ENCODE results near the gene MFN1.

DNA sequence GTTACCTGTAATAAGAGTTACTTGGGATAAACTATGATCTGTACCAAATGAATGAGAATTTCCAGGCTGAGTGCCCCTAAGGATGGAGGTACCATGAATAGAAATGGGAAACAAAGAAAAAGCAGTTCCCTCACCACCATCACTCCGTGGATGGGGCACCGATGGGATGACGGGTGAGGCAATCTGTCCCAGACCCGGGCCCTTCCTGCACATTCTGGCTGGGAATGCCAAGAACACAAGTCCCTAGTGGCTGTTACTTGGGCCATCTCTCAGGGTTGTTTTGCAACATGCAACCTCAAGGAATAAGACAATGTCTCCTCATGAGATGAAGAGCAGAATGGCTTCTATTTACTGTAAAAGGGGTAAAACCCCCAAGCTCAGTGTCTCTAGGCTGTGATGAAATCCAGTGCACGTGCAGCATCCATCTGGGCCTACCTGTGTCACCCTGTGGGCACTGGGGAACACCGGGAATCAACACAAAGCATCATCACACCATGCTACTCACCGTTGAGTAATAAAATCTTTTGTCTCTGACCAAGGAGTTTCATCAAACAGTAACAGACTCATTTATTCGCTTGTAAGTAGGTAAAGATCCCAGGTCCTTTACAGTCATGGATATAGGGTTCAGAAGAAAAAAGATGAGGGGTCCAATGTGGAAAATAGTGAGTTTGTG lies 81.5 kb downstream of the MFN1 start:
- TF ChIP-seq, protein P1, sequence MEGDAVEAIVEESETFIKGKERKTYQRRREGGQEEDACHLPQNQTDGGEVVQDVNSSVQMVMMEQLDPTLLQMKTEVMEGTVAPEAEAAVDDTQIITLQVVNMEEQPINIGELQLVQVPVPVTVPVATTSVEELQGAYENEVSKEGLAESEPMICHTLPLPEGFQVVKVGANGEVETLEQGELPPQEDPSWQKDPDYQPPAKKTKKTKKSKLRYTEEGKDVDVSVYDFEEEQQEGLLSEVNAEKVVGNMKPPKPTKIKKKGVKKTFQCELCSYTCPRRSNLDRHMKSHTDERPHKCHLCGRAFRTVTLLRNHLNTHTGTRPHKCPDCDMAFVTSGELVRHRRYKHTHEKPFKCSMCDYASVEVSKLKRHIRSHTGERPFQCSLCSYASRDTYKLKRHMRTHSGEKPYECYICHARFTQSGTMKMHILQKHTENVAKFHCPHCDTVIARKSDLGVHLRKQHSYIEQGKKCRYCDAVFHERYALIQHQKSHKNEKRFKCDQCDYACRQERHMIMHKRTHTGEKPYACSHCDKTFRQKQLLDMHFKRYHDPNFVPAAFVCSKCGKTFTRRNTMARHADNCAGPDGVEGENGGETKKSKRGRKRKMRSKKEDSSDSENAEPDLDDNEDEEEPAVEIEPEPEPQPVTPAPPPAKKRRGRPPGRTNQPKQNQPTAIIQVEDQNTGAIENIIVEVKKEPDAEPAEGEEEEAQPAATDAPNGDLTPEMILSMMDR (tag by site-specific recombination; IDR thresholded peaks at IDR 0.05): no peak
- TF ChIP-seq ZNF302 (tag by site-specific recombination; IDR thresholded peaks at IDR 0.05; ENCODE audit: low read depth) (no peak), SP2 (tag by site-specific recombination; IDR thresholded peaks at IDR 0.05) (no peak), ZNF23 (tag by site-specific recombination; IDR thresholded peaks at IDR 0.05; ENCODE audit: borderline replicate concordance) (no peak), ZBTB7A (tag by site-specific recombination; IDR thresholded peaks at IDR 0.05; ENCODE audit: low read depth) (no peak), ZNF501 (tag by site-specific recombination; IDR thresholded peaks at IDR 0.05) (no peak), ZNF335 (tag by site-specific recombination; conservative IDR thresholded peaks at IDR 0.05) (no peak), KLF9 (tag by site-specific recombination; IDR thresholded peaks at IDR 0.05; ENCODE audit: low read depth) (no peak), OSR2 (tag by site-specific recombination; IDR thresholded peaks at IDR 0.05) (no peak), KLF10 (tag by site-specific recombination; IDR thresholded peaks at IDR 0.05) (no peak)
- TF ChIP-seq, protein P2, sequence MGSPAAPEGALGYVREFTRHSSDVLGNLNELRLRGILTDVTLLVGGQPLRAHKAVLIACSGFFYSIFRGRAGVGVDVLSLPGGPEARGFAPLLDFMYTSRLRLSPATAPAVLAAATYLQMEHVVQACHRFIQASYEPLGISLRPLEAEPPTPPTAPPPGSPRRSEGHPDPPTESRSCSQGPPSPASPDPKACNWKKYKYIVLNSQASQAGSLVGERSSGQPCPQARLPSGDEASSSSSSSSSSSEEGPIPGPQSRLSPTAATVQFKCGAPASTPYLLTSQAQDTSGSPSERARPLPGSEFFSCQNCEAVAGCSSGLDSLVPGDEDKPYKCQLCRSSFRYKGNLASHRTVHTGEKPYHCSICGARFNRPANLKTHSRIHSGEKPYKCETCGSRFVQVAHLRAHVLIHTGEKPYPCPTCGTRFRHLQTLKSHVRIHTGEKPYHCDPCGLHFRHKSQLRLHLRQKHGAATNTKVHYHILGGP (tag by site-specific recombination; IDR thresholded peaks at IDR 0.05): no peak
- TF ChIP-seq, protein P3, sequence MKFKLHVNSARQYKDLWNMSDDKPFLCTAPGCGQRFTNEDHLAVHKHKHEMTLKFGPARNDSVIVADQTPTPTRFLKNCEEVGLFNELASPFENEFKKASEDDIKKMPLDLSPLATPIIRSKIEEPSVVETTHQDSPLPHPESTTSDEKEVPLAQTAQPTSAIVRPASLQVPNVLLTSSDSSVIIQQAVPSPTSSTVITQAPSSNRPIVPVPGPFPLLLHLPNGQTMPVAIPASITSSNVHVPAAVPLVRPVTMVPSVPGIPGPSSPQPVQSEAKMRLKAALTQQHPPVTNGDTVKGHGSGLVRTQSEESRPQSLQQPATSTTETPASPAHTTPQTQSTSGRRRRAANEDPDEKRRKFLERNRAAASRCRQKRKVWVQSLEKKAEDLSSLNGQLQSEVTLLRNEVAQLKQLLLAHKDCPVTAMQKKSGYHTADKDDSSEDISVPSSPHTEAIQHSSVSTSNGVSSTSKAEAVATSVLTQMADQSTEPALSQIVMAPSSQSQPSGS (tag by site-specific recombination; IDR thresholded peaks at IDR 0.05; ENCODE audit: low read depth): no peak
- TF ChIP-seq, protein P4, sequence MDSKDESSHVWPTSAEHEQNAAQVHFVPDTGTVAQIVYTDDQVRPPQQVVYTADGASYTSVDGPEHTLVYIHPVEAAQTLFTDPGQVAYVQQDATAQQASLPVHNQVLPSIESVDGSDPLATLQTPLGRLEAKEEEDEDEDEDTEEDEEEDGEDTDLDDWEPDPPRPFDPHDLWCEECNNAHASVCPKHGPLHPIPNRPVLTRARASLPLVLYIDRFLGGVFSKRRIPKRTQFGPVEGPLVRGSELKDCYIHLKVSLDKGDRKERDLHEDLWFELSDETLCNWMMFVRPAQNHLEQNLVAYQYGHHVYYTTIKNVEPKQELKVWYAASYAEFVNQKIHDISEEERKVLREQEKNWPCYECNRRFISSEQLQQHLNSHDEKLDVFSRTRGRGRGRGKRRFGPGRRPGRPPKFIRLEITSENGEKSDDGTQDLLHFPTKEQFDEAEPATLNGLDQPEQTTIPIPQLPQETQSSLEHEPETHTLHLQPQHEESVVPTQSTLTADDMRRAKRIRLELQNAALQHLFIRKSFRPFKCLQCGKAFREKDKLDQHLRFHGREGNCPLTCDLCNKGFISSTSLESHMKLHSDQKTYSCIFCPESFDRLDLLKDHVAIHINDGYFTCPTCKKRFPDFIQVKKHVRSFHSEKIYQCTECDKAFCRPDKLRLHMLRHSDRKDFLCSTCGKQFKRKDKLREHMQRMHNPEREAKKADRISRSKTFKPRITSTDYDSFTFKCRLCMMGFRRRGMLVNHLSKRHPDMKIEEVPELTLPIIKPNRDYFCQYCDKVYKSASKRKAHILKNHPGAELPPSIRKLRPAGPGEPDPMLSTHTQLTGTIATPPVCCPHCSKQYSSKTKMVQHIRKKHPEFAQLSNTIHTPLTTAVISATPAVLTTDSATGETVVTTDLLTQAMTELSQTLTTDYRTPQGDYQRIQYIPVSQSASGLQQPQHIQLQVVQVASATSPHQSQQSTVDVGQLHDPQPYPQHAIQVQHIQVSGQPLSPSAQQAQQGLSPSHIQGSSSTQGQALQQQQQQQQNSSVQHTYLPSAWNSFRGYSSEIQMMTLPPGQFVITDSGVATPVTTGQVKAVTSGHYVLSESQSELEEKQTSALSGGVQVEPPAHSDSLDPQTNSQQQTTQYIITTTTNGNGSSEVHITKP (tag by site-specific recombination; IDR thresholded peaks at IDR 0.05): no peak
- TF ChIP-seq, protein P5, sequence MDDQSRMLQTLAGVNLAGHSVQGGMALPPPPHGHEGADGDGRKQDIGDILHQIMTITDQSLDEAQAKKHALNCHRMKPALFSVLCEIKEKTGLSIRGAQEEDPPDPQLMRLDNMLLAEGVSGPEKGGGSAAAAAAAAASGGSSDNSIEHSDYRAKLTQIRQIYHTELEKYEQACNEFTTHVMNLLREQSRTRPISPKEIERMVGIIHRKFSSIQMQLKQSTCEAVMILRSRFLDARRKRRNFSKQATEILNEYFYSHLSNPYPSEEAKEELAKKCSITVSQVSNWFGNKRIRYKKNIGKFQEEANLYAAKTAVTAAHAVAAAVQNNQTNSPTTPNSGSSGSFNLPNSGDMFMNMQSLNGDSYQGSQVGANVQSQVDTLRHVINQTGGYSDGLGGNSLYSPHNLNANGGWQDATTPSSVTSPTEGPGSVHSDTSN (CRISPR knock-in tag; IDR thresholded peaks at IDR 0.05): no peak
